Prostate gland (tissue), 2 donors: ENCODE results near the gene AP3M1.

Source experiments
- CTCF ChIP-seq, 4 experiments: fragments of 200-600 bp in 2 of 4; fragments of 450-650 bp in 2 of 4; sonication (generic) in 2 of 4; IDR thresholded peaks; 1 replicate in 3 of 4; 2 replicates in 1 of 4; pipeline ENCODE4 v1.5.1; 2016 to 2019; ENCODE audit warnings: antibody characterized with exemption in 4 of 4, mild to moderate bottlenecking in 2 of 4, moderate library complexity in 2 of 4
- POLR2A ChIP-seq: fragments of 450-650 bp; IDR thresholded peaks from one replicate; pipeline ENCODE4 v1.6.1; 2016; ENCODE audit warnings: antibody characterized with exemption, mild to moderate bottlenecking
- POLR2AphosphoS5 ChIP-seq: sonication (generic); formaldehyde crosslinking; IDR thresholded peaks from one replicate; pipeline ENCODE4 v1.6.1; 2017; ENCODE audit warnings: antibody characterized with exemption

DNA sequence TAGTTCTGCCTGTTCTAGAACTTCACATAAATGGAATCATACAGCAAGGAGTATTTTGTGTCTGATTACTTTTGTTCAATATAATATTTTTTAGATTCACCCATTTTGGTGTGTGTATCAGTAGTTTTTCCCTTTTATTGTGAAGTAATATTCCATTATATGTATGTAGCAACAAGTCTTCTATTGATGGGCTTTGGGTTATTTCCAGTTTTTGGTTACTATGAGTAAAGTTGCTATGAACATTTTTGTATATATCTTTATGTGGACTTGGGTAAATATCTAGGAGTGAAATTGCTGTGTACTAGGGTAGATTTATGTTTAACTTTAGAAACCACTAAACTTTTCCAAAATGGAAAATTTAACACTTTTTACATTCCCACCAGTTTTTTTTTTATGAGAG is 36.0 kb upstream of the AP3M1 start:
- TF ChIP-seq POLR2A (no peak), CTCF (IDR thresholded peaks at IDR 0.05) (no peak), POLR2AphosphoS5 (no peak)
